Measurements from ENCODE around the gene CCDC50.

Gene CCDC50

GRCh38 chr3:191328962-191329653, at the start of gene CCDC50:
TSS of gene CCDC50 (plus strand) at chr3:191329394. CDS start at chr3:191329675, 281 bp downstream.
- peaks cover 27% of the 10 kb centered on the region; the same call in 1 of the 2 replicates for H3K4me1 ChIP-seq (ENCODE audit: control insufficient read depth, insufficient read depth, low read length)
- no peaks in the 10 kb centered on the region for H3K36me3 ChIP-seq (ENCODE audit: control insufficient read depth, insufficient read depth, low read length)
- peaks cover 15% of the 10 kb centered on the region for H3K27me3 ChIP-seq (ENCODE audit: control insufficient read depth, insufficient read depth, low read length)
- H3K27ac ChIP-seq (ENCODE audit: low read depth, low read length), result peak within 1 kb of the TSS; percentile 54; the same call in 1 of the 2 replicates
- peak within 1 kb of the TSS; percentile 66 for H3K9ac ChIP-seq (ENCODE audit: low read length)
- no peaks in the 10 kb centered on the region for H3K9me3 ChIP-seq (ENCODE audit: control insufficient read depth, insufficient read depth, low read depth, low read length)
- H3K4me3 ChIP-seq (ENCODE audit: low read depth, low read length), result peak within 1 kb of the TSS; percentile 64

- no peaks in the 10 kb centered on the region for H3K36me3 ChIP-seq (ENCODE audit: control insufficient read depth, insufficient read depth, low read length)
- no peaks in the 10 kb centered on the region for H3K4me1 ChIP-seq (ENCODE audit: control insufficient read depth, insufficient read depth, low read length)
Measured at GRCh38 chr3:191280111-191280510, 49.1 kb upstream of the CCDC50 start.

GRCh38 chr3:191280882-191281281, 48.3 kb upstream of the CCDC50 start:
- Histone ChIP-seq H3K9me3 (ENCODE audit: control insufficient read depth, insufficient read depth, low read depth, low read length) (no peaks in the 10 kb centered on the region), H3K4me3 (ENCODE audit: low read depth, low read length) (no peak overlapping the region), H3K27me3 (ENCODE audit: control insufficient read depth, insufficient read depth, low read length) (no peaks in the 10 kb centered on the region), H3K36me3 (ENCODE audit: control insufficient read depth, insufficient read depth, low read length) (no peaks in the 10 kb centered on the region), H3K9ac (ENCODE audit: low read length) (no peak overlapping the region), H3K4me1 (ENCODE audit: control insufficient read depth, insufficient read depth, low read length) (no peaks in the 10 kb centered on the region), H3K27ac (ENCODE audit: low read depth, low read length) (no peak overlapping the region)

More at GRCh38 chr3:191280111-191280510, 49.1 kb upstream of the CCDC50 start:
- H3K9ac ChIP-seq (ENCODE audit: low read length), result no peak overlapping the region
- H3K9me3 ChIP-seq (ENCODE audit: control insufficient read depth, insufficient read depth, low read depth, low read length), result no peaks in the 10 kb centered on the region
- H3K4me3 ChIP-seq (ENCODE audit: low read depth, low read length), result no peak overlapping the region
- no peaks in the 10 kb centered on the region for H3K27me3 ChIP-seq (ENCODE audit: control insufficient read depth, insufficient read depth, low read length)
- H3K27ac ChIP-seq (ENCODE audit: low read depth, low read length), result no peak overlapping the region

GRCh38 chr3:191282251-191283185, 46.7 kb upstream of the CCDC50 start:
- no peaks in the 10 kb centered on the region for H3K36me3 ChIP-seq (ENCODE audit: control insufficient read depth, insufficient read depth, low read length)

GRCh38 chr3:191283400-191283799, 45.8 kb upstream of the CCDC50 start:
- H3K4me3 ChIP-seq (ENCODE audit: low read depth, low read length), result no peak overlapping the region

More at GRCh38 chr3:191282251-191283185, 46.7 kb upstream of the CCDC50 start:
- Histone ChIP-seq H3K9me3 (ENCODE audit: control insufficient read depth, insufficient read depth, low read depth, low read length) (no peaks in the 10 kb centered on the region), H3K9ac (ENCODE audit: low read length) (no peak overlapping the region), H3K4me3 (ENCODE audit: low read depth, low read length) (no peak overlapping the region), H3K4me1 (ENCODE audit: control insufficient read depth, insufficient read depth, low read length) (no peaks in the 10 kb centered on the region), H3K27me3 (ENCODE audit: control insufficient read depth, insufficient read depth, low read length) (no peaks in the 10 kb centered on the region), H3K27ac (ENCODE audit: low read depth, low read length) (no peak overlapping the region)

GRCh38 chr3:191290311-191291025, 38.7 kb upstream of the CCDC50 start:
- Histone ChIP-seq H3K9ac (ENCODE audit: low read length) (no peak overlapping the region), H3K36me3 (ENCODE audit: control insufficient read depth, insufficient read depth, low read length) (no peaks in the 10 kb centered on the region), H3K27ac (ENCODE audit: low read depth, low read length) (no peak overlapping the region), H3K4me3 (ENCODE audit: low read depth, low read length) (no peak overlapping the region), H3K9me3 (ENCODE audit: control insufficient read depth, insufficient read depth, low read depth, low read length) (no peaks in the 10 kb centered on the region), H3K4me1 (ENCODE audit: control insufficient read depth, insufficient read depth, low read length) (no peaks in the 10 kb centered on the region), H3K27me3 (ENCODE audit: control insufficient read depth, insufficient read depth, low read length) (no peaks in the 10 kb centered on the region)

More at GRCh38 chr3:191283400-191283799, 45.8 kb upstream of the CCDC50 start:
- Histone ChIP-seq H3K4me1 (ENCODE audit: control insufficient read depth, insufficient read depth, low read length) (no peaks in the 10 kb centered on the region), H3K27me3 (ENCODE audit: control insufficient read depth, insufficient read depth, low read length) (no peaks in the 10 kb centered on the region), H3K27ac (ENCODE audit: low read depth, low read length) (no peak overlapping the region), H3K36me3 (ENCODE audit: control insufficient read depth, insufficient read depth, low read length) (no peaks in the 10 kb centered on the region), H3K9ac (ENCODE audit: low read length) (no peak overlapping the region), H3K9me3 (ENCODE audit: control insufficient read depth, insufficient read depth, low read depth, low read length) (no peaks in the 10 kb centered on the region)

- H3K36me3 ChIP-seq (ENCODE audit: control insufficient read depth, insufficient read depth, low read length), result no peaks in the 10 kb centered on the region
- H3K9ac ChIP-seq (ENCODE audit: low read length), result no peak overlapping the region
- H3K9me3 ChIP-seq (ENCODE audit: control insufficient read depth, insufficient read depth, low read depth, low read length), result no peaks in the 10 kb centered on the region
- no peak overlapping the region for H3K27ac ChIP-seq (ENCODE audit: low read depth, low read length)
- no peaks in the 10 kb centered on the region for H3K27me3 ChIP-seq (ENCODE audit: control insufficient read depth, insufficient read depth, low read length)
- H3K4me1 ChIP-seq (ENCODE audit: control insufficient read depth, insufficient read depth, low read length), result no peaks in the 10 kb centered on the region
- no peak overlapping the region for H3K4me3 ChIP-seq (ENCODE audit: low read depth, low read length)
Measured at GRCh38 chr3:191292243-191293015, 36.8 kb upstream of the CCDC50 start.

- no peak overlapping the region for H3K27ac ChIP-seq (ENCODE audit: low read depth, low read length)
- no peak overlapping the region for H3K4me3 ChIP-seq (ENCODE audit: low read depth, low read length)
- H3K36me3 ChIP-seq (ENCODE audit: control insufficient read depth, insufficient read depth, low read length), result no peaks in the 10 kb centered on the region
- H3K27me3 ChIP-seq (ENCODE audit: control insufficient read depth, insufficient read depth, low read length), result no peaks in the 10 kb centered on the region
- H3K9ac ChIP-seq (ENCODE audit: low read length), result no peak overlapping the region
- H3K4me1 ChIP-seq (ENCODE audit: control insufficient read depth, insufficient read depth, low read length), result no peaks in the 10 kb centered on the region
- H3K9me3 ChIP-seq (ENCODE audit: control insufficient read depth, insufficient read depth, low read depth, low read length), result no peaks in the 10 kb centered on the region
Measured at GRCh38 chr3:191294291-191294690, 34.9 kb upstream of the CCDC50 start.

- H3K9me3 ChIP-seq (ENCODE audit: control insufficient read depth, insufficient read depth, low read depth, low read length), result no peaks in the 10 kb centered on the region
Measured at GRCh38 chr3:191296041-191296541, 33.1 kb upstream of the CCDC50 start.

GRCh38 chr3:191298846-191299245, 30.3 kb upstream of the CCDC50 start:
- no peak overlapping the region for H3K4me3 ChIP-seq (ENCODE audit: low read depth, low read length)
- no peaks in the 10 kb centered on the region for H3K27me3 ChIP-seq (ENCODE audit: control insufficient read depth, insufficient read depth, low read length)
- H3K27ac ChIP-seq (ENCODE audit: low read depth, low read length), result no peak overlapping the region
- H3K9ac ChIP-seq (ENCODE audit: low read length), result no peak overlapping the region
- H3K4me1 ChIP-seq (ENCODE audit: control insufficient read depth, insufficient read depth, low read length), result peaks cover 14% of the 10 kb centered on the region
- no peaks in the 10 kb centered on the region for H3K9me3 ChIP-seq (ENCODE audit: control insufficient read depth, insufficient read depth, low read depth, low read length)
- no peaks in the 10 kb centered on the region for H3K36me3 ChIP-seq (ENCODE audit: control insufficient read depth, insufficient read depth, low read length)

More at GRCh38 chr3:191296041-191296541, 33.1 kb upstream of the CCDC50 start:
- Histone ChIP-seq H3K4me1 (ENCODE audit: control insufficient read depth, insufficient read depth, low read length) (no peaks in the 10 kb centered on the region), H3K27ac (ENCODE audit: low read depth, low read length) (no peak overlapping the region), H3K36me3 (ENCODE audit: control insufficient read depth, insufficient read depth, low read length) (no peaks in the 10 kb centered on the region), H3K4me3 (ENCODE audit: low read depth, low read length) (no peak overlapping the region), H3K9ac (ENCODE audit: low read length) (no peak overlapping the region), H3K27me3 (ENCODE audit: control insufficient read depth, insufficient read depth, low read length) (no peaks in the 10 kb centered on the region)
